Activated T-helper 1 cell treated with Interleukin-2 at 50 U/mL for 16 hours (primary cell): ENCODE measurements around the gene MICU2.
"Not testable (repeated sequence)": the region's sequence is repeated elsewhere in the genome, so short reads cannot be mapped to it uniquely, and the experiment has no call there.

Experiments
- DNase-seq: peaks from one replicate; pipeline ENCODE4 v3.0.0-alpha.2; 2020; ENCODE audit warnings: low read depth

MICU2 gene

GRCh38 chr13:21594715-21595545 is 9.0 kb downstream of the MICU2 start:
- DNase-seq = no peak

- not testable (repeated sequence) for DNase-seq
These were observed 13.1 kb downstream of the MICU2 start for GRCh38 chr13:21590665-21591456.

- no peak for DNase-seq
These were observed 13.7 kb downstream of the MICU2 start for GRCh38 chr13:21590231-21590630.

GRCh38 chr13:21589510-21589909 is 14.5 kb downstream of the MICU2 start:
- DNase-seq = not testable (repeated sequence)

GRCh38 chr13:21588411-21588810 is 15.6 kb downstream of the MICU2 start:
- not testable (repeated sequence) for DNase-seq

- DNase-seq = no peak
These were observed 18.9 kb downstream of the MICU2 start for GRCh38 chr13:21584973-21585592.

- no peak for DNase-seq
These were observed 20.5 kb downstream of the MICU2 start for GRCh38 chr13:21583478-21583877.

- DNase-seq = no peak
These were observed 23.2 kb downstream of the MICU2 start for GRCh38 chr13:21580736-21581135.

GRCh38 chr13:21579754-21580316 is 24.1 kb downstream of the MICU2 start:
- DNase-seq = no peak

GRCh38 chr13:21578748-21579147 is 25.2 kb downstream of the MICU2 start:
- no peak for DNase-seq

- DNase-seq = no peak
These were observed 27.5 kb downstream of the MICU2 start for GRCh38 chr13:21576426-21576825.

GRCh38 chr13:21573920-21574712 is 29.9 kb downstream of the MICU2 start:
- no peak for DNase-seq

- no peak for DNase-seq
These were observed 34.3 kb downstream of the MICU2 start for GRCh38 chr13:21569686-21570085.

GRCh38 chr13:21568854-21569253 is 35.1 kb downstream of the MICU2 start:
- no peak for DNase-seq

- DNase-seq = no peak
These were observed 36.3 kb downstream of the MICU2 start for GRCh38 chr13:21567714-21568113.

GRCh38 chr13:21557995-21558394 is 46.0 kb downstream of the MICU2 start:
- DNase-seq = no peak

GRCh38 chr13:21556051-21556450 is 47.9 kb downstream of the MICU2 start:
- no peak for DNase-seq

GRCh38 chr13:21553261-21553660 is 50.7 kb downstream of the MICU2 start:
- not testable (repeated sequence) for DNase-seq

GRCh38 chr13:21550918-21551317 is 53.1 kb downstream of the MICU2 start:
- no peak for DNase-seq

GRCh38 chr13:21549633-21550032 is 54.3 kb downstream of the MICU2 start:
- DNase-seq = no peak

GRCh38 chr13:21548577-21548976 is 55.4 kb downstream of the MICU2 start:
- DNase-seq = no peak

GRCh38 chr13:21546372-21546771 is 57.6 kb downstream of the MICU2 start:
- no peak for DNase-seq
